BJ (cell line): ENCODE results near the gene NCK2. TPM values are rescaled to one million over a fixed set of nuclear protein-coding genes. Genes with fewer than 3 reads are reported as not detected.

ENCODE experiments used
- CTCF ChIA-PET: fragments of 350-600 bp; formaldehyde crosslinking; extraction: SDS; loops from one replicate; lab custom pipeline; 2021; ENCODE audit warnings: antibody characterized with exemption, inconsistent platforms; lab: Yijun Ruan, JAX
- POLR2A ChIA-PET: fragments of 300-600 bp; sonication (Branson Sonifier 250); formaldehyde crosslinking; extraction: SDS; loops from one replicate; lab custom pipeline; 2021; ENCODE audit warnings: antibody characterized with exemption; lab: Charles Lee
- DNase-seq: peaks from one replicate; pipeline ENCODE4 v3.0.0-alpha.2; 2011; ENCODE audit warnings: low read depth
- H3K27me3 ChIP-seq: 2 replicates; pipeline ENCODE4 v1.6.0; 2011; ENCODE audit warnings: low read length; ENCODE audit not compliant: control insufficient read depth, insufficient read depth
- H3K36me3 ChIP-seq: 2 replicates; pipeline ENCODE4 v1.5.1; 2011; ENCODE audit warnings: low read length; ENCODE audit not compliant: control insufficient read depth, insufficient read depth
- H3K4me3 ChIP-seq: 2 replicates; pipeline ENCODE4 v1.5.1; 2011; ENCODE audit warnings: low read depth, mild to moderate bottlenecking, control low read depth, low read length
- CTCF ChIP-seq: IDR thresholded peaks from 2 replicates; pipeline ENCODE4 v1.5.1; 2011; ENCODE audit warnings: low read depth, mild to moderate bottlenecking, control low read depth, inconsistent platforms, low read length, moderate library complexity; ENCODE audit not compliant: insufficient read depth
- polyA plus RNA-seq: library from polyadenylated mRNA; depleted of rRNA; stranded (reverse); fragments of >200 nt; gene quantifications from 2 replicates; pipeline ENCODE4 v1.2.3, GENCODE V29; 2011

The NCK2 gene
- polyA plus RNA-seq, 1 experiment: 32.9 TPM

GRCh38 chr2:105929516-105929915, 184.8 kb downstream of the NCK2 start:
- ChIA-PET CTCF (interaction anchor here (1.5 kb wide), 1 partner anchor 10 kb away, joined by 5 read pairs; no protein-coding TSS in a partner anchor), POLR2A (no interaction called here)
- Histone ChIP-seq H3K4me3 (no peak overlapping the region), H3K27me3 (no peaks in the 10 kb centered on the region), H3K36me3 (no peaks in the 10 kb centered on the region)
- no peak for DNase-seq
- TF ChIP-seq CTCF: no peak

- no peak for TF ChIP-seq CTCF
- DNase-seq: no peak
- POLR2A ChIA-PET: no interaction called here
- Histone ChIP-seq H3K36me3 (no peaks in the 10 kb centered on the region), H3K4me3 (no peak overlapping the region), H3K27me3 (no peaks in the 10 kb centered on the region)
- CTCF ChIA-PET: interaction anchor here (1.7 kb wide), 1 partner anchor 9 kb away, joined by 4 read pairs; no protein-coding TSS in a partner anchor
Observed at GRCh38 chr2:105932582-105932981, 187.9 kb downstream of the NCK2 start.

- POLR2A ChIA-PET: no interaction called here
- H3K36me3 ChIP-seq: no peaks in the 10 kb centered on the region
- DNase-seq: no peak
- H3K4me3 ChIP-seq: no peak overlapping the region
- TF ChIP-seq CTCF: no peak
- CTCF ChIA-PET: no interaction called here
- H3K27me3 ChIP-seq: no peaks in the 10 kb centered on the region
Observed at GRCh38 chr2:105933906-105934305, 189.2 kb downstream of the NCK2 start.

- H3K4me3 ChIP-seq: no peak overlapping the region
- no peak for TF ChIP-seq CTCF
- no peaks in the 10 kb centered on the region for H3K27me3 ChIP-seq
- no peak for DNase-seq
- CTCF ChIA-PET: interaction anchor here (1.4 kb wide), 1 partner anchor 15 kb away, joined by 5 read pairs; no protein-coding TSS in a partner anchor
- POLR2A ChIA-PET: no interaction called here
- H3K36me3 ChIP-seq: no peaks in the 10 kb centered on the region
Observed at GRCh38 chr2:105934467-105934866, 189.8 kb downstream of the NCK2 start.

GRCh38 chr2:105935063-105935462, 190.4 kb downstream of the NCK2 start:
- POLR2A ChIA-PET: no interaction called here
- Histone ChIP-seq H3K4me3 (no peak overlapping the region), H3K27me3 (no peaks in the 10 kb centered on the region), H3K36me3 (no peaks in the 10 kb centered on the region)
- TF ChIP-seq CTCF: no peak
- DNase-seq: no peak
- CTCF ChIA-PET: interaction anchor here (1.4 kb wide), 1 partner anchor 15 kb away, joined by 5 read pairs; no protein-coding TSS in a partner anchor
